Progenitor cell of endocrine pancreas (in vitro differentiated cells): ENCODE measurements around the gene ZSCAN1. TPM values are rescaled to one million over a fixed set of nuclear protein-coding genes. Genes with fewer than 3 reads are reported as not detected.

Experiments
- DNase-seq: peaks from one replicate; pipeline ENCODE4 v3.0.0; 2021; ENCODE audit warnings: low spot score; ENCODE audit not compliant: unreplicated experiment
- H3K27ac Mint-ChIP-seq: 2 replicates; pipeline ENCODE4 v1.8.0; 2021; ENCODE audit warnings: mild to moderate bottlenecking, moderate library complexity, mixed read lengths
- H3K27me3 Mint-ChIP-seq: 2 replicates; pipeline ENCODE4 v1.8.0; 2021; ENCODE audit warnings: mixed read lengths
- H3K36me3 Mint-ChIP-seq: 2 replicates; pipeline ENCODE4 v1.8.0; 2022; ENCODE audit warnings: mixed read lengths; ENCODE audit not compliant: insufficient read depth
- H3K4me1 Mint-ChIP-seq: 2 replicates; pipeline ENCODE4 v1.8.0; 2021; ENCODE audit warnings: low read depth, mixed read lengths
- H3K4me3 Mint-ChIP-seq: 2 replicates; pipeline ENCODE4 v1.8.0; 2021; ENCODE audit warnings: low read depth, mild to moderate bottlenecking, moderate library complexity, mixed read lengths
- H3K9me3 Mint-ChIP-seq: 2 replicates; pipeline ENCODE4 v1.8.0; 2021; ENCODE audit warnings: low read depth, mixed read lengths
- total RNA-seq: library from RNA; stranded (reverse); gene quantifications from 2 replicates; pipeline ENCODE4 v1.2.1, GENCODE V29; 2021
- TF ChIP-seq, protein P1 (sequence below): fragments of 200-600 bp; sonication (generic); IDR thresholded peaks from one replicate; pipeline ENCODE4 v1.5.0; 2021; ENCODE audit warnings: antibody characterized with exemption, mild to moderate bottlenecking; ENCODE audit not compliant: unreplicated experiment

ZSCAN1 gene
- total RNA-seq, 1 donor from 2014 or later, result 4.8 TPM

DNA sequence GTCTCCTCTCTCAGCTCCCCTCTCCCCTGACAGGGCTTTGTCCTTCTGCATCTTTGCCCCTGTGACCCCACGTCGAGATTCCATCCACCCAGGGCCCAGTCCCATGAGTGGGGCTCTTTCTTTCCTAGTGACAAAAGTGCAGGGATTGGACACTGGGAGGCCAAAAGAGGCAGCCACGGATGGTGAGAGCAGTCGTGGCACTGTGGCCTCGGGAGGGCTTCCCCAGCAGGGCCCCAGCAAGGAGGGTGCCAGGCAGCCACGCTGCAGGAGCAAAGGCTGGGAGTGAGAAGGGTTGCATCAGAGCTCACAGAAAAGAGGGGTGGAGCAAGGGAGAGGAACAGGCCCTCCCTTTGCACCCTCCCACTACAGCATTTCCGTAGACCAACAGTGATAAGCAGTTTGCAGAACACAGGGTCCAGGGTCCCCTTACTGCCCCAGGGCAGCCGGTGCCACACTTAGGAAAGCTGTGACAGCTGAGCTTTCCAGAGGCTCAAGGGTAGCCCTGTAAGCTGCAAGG, 4.9 kb downstream of the ZSCAN1 start:
- H3K36me3 Mint-ChIP-seq, result peaks cover 14% of the 10 kb centered on the region
- DNase-seq, result no peak
- H3K9me3 Mint-ChIP-seq, result peaks cover 26% of the 10 kb centered on the region
- no peak overlapping the region for H3K4me3 Mint-ChIP-seq
- TF ChIP-seq, protein P1, sequence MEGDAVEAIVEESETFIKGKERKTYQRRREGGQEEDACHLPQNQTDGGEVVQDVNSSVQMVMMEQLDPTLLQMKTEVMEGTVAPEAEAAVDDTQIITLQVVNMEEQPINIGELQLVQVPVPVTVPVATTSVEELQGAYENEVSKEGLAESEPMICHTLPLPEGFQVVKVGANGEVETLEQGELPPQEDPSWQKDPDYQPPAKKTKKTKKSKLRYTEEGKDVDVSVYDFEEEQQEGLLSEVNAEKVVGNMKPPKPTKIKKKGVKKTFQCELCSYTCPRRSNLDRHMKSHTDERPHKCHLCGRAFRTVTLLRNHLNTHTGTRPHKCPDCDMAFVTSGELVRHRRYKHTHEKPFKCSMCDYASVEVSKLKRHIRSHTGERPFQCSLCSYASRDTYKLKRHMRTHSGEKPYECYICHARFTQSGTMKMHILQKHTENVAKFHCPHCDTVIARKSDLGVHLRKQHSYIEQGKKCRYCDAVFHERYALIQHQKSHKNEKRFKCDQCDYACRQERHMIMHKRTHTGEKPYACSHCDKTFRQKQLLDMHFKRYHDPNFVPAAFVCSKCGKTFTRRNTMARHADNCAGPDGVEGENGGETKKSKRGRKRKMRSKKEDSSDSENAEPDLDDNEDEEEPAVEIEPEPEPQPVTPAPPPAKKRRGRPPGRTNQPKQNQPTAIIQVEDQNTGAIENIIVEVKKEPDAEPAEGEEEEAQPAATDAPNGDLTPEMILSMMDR, result no peak
- peak overlapping the region; percentile 41 for H3K27ac Mint-ChIP-seq
- H3K27me3 Mint-ChIP-seq, result peaks cover 3% of the 10 kb centered on the region
- H3K4me1 Mint-ChIP-seq, result peaks cover 5% of the 10 kb centered on the region

DNA sequence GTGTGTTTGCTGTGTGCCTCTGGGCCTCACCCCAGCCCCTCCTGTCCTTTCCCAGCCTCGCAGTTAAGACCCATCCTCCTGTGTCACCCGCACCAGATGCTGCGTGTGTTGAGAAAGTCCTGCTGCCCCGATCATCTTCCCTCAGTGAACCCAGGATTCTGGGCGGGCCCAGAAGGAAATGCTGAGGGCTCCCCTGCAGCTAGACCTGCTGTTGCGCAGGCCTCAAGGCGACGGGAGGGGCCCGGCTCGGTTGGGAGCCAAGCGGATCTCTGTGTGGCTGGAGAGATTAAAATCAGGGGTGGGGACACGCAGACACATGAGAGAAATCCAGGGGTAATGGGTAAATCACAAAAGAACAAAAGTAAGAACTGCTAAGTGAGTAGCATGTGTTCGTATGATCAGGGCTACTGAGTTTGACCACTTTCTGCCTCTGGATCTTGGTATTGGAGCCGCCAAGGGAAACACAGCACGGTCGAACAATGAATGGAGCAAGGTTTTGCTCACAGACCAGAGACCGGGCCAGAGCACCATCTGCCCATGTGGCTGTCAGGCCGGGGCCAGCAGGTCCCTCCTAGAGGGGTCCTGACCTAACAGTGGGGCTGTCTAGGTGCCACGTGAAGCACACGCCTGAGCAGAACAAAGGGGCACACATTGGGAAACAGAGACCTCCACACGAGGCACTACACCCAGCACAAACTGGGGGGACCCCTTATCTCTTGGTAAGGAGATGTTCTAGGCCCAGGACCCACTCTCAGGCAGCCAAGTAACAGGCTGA, 7.1 kb downstream of the ZSCAN1 start:
- Mint-ChIP-seq H3K27ac (no peak overlapping the region), H3K4me1 (peaks cover 4% of the 10 kb centered on the region), H3K27me3 (peaks cover 3% of the 10 kb centered on the region), H3K36me3 (peaks cover 11% of the 10 kb centered on the region), H3K9me3 (peaks cover 24% of the 10 kb centered on the region), H3K4me3 (no peak overlapping the region)
- no peak for DNase-seq
- TF ChIP-seq, protein P1, result no peak

DNA sequence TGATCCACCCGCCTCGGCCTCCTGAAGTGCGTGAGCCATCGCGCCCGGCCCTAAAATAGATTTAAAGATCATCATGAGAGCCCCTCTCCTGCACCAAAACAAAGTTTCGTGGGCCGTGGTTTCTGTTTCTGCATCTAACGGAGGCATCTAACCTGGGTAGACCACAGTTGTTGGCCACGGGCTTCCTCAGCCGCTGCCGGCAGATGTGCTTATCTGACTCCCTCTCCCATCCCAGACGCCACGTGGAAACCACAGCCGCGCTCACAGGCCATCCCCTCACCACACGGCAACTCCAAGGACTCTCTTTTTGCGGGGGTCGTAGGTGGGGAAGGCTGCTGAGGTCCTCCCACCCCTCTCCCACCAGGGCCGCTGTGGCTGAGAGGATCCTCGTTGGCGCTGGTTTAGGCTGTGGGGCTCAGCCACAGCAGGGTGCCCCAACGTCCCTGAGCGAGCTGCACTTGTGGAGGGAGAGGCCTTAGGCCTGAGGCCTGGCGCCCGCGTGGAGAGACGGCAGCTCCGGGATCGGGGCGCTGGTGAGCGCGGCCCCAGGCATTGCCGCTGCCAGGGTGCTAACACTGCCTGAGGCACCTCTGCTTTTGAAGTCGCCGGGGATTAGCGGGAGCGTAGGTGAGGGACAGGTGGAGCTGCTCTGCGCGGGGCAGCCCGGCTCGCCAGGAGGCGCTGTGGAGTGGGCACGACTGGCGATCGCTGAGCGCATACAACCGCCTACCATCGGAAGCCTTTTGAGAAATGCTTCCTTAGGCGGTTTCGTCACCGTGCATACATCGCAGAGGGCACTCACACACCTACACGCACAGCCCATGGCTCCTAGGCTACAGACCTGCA, 8.9 kb downstream of the ZSCAN1 start:
- TF ChIP-seq, protein P1, result peak; percentile 26
- H3K4me1 Mint-ChIP-seq, result peaks cover 4% of the 10 kb centered on the region
- DNase-seq, result no peak
- no peak overlapping the region for H3K4me3 Mint-ChIP-seq
- peaks cover 3% of the 10 kb centered on the region for H3K27me3 Mint-ChIP-seq
- H3K27ac Mint-ChIP-seq, result no peak overlapping the region
- H3K9me3 Mint-ChIP-seq, result peaks cover 28% of the 10 kb centered on the region
- H3K36me3 Mint-ChIP-seq, result peaks cover 3% of the 10 kb centered on the region

DNA sequence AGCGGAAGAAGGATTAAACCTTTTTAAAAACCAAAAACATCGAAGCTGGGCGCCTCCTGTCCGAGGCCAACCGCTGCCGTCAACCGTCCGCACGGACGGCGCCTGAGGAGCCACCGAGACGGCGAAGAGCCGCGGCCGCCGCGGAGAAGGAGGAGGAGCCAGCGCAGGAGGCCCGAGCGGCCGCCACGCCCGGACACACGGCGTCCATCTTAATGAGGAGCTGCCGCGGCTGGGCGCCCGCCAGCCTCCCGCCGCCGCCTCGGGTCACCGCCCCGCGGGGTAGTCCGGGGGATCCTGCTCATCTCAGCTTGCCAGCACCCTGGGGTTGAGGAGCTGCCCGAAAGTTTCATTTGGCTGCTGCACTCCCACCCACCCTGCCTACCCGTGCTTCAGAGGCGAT, 10.6 kb downstream of the ZSCAN1 start:
- Mint-ChIP-seq H3K9me3 (peaks cover 31% of the 10 kb centered on the region), H3K36me3 (peaks cover 4% of the 10 kb centered on the region), H3K4me3 (no peak overlapping the region), H3K27me3 (no peaks in the 10 kb centered on the region), H3K4me1 (no peaks in the 10 kb centered on the region), H3K27ac (no peak overlapping the region)
- no peak for DNase-seq
- TF ChIP-seq, protein P1, result no peak

DNA sequence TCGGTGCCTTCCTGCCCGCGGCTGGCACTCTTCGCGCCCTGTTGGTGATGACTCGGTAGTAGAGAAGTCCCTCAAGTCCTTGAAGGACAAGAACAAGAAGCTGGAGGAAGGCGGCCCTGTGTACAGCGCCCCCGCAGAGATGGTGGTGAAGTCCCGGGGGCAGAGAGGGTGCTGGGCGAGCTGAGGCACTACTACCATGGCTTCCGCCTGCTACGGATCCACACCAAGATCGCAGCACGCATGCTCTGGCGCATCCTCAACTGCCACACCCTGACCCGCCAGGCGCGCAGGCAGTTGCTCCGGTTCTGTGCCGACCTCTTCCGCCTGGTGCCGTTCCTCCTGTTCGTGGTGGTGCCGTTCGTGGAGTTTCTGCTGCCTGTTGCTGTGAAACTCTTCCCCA, 11.1 kb downstream of the ZSCAN1 start:
- TF ChIP-seq, protein P1, result no peak
- Mint-ChIP-seq H3K27me3 (no peaks in the 10 kb centered on the region), H3K4me1 (no peaks in the 10 kb centered on the region), H3K36me3 (peaks cover 4% of the 10 kb centered on the region), H3K4me3 (no peak overlapping the region), H3K9me3 (peaks cover 31% of the 10 kb centered on the region), H3K27ac (no peak overlapping the region)
- no peak for DNase-seq
